Stimulated activated naive CD4-positive, alpha-beta T cell (primary cell): ENCODE results near the gene PROZ.

Experiments used
- DNase-seq, 6 experiments: peaks; one replicate each; lab custom pipeline; 2025; lab: John Stamatoyannopoulos, UW

Gene PROZ

GRCh38 chr13:113178896-113179167 is 20.4 kb downstream of the PROZ start:
- DNase-seq, result no peak

- no peak for DNase-seq
Observed at GRCh38 chr13:113179374-113180230, 21.2 kb downstream of the PROZ start.

GRCh38 chr13:113182046-113182445 is 23.6 kb downstream of the PROZ start:
- no peak for DNase-seq

- no peak for DNase-seq
Observed at GRCh38 chr13:113183450-113184129, 25.1 kb downstream of the PROZ start.

- no peak for DNase-seq
Observed at GRCh38 chr13:113184568-113185440, 26.4 kb downstream of the PROZ start.

- no peak for DNase-seq
Observed at GRCh38 chr13:113186061-113186900, 27.8 kb downstream of the PROZ start.

- DNase-seq, result no peak
Observed at GRCh38 chr13:113187263-113187669, 28.8 kb downstream of the PROZ start.

GRCh38 chr13:113187883-113188665 is 29.6 kb downstream of the PROZ start:
- DNase-seq, result no peak

- DNase-seq, result no peak
Observed at GRCh38 chr13:113190181-113190580, 31.7 kb downstream of the PROZ start.

GRCh38 chr13:113192279-113192678 is 33.8 kb downstream of the PROZ start:
- DNase-seq, result no peak

- no peak for DNase-seq
Observed at GRCh38 chr13:113192902-113193301, 34.5 kb downstream of the PROZ start.

GRCh38 chr13:113195360-113195759 is 36.9 kb downstream of the PROZ start:
- DNase-seq, result no peak

GRCh38 chr13:113196970-113197737 is 38.7 kb downstream of the PROZ start:
- no peak for DNase-seq

- no peak for DNase-seq
Observed at GRCh38 chr13:113201815-113202214, 43.4 kb downstream of the PROZ start.

- no peak for DNase-seq
Observed at GRCh38 chr13:113202912-113203311, 44.5 kb downstream of the PROZ start.

- no peak for DNase-seq
Observed at GRCh38 chr13:113203507-113204377, 45.3 kb downstream of the PROZ start.

GRCh38 chr13:113204378-113204734 is 45.9 kb downstream of the PROZ start:
- DNase-seq, result no peak

- DNase-seq, result no peak
Observed at GRCh38 chr13:113205428-113205931, 47.0 kb downstream of the PROZ start.

- DNase-seq, result no peak
Observed at GRCh38 chr13:113207460-113207859, 49.0 kb downstream of the PROZ start.
